Measurements from ENCODE around the gene GJB4. TPM values are rescaled to one million over a fixed set of nuclear protein-coding genes. Genes with fewer than 3 reads are reported as not detected.

The GJB4 gene
- total RNA-seq, 2 experiments from 2014 or later = not detected

- ATAC-seq (no peak), DNase-seq (no peak)
- no peak for TF ChIP-seq CTCF (IDR thresholded peaks at IDR 0.05)
- Mint-ChIP-seq H3K9me3 (no peaks in the 10 kb centered on the region), H3K4me3 (no peak overlapping the region), H3K4me1 (ENCODE audit: low read depth) (no peaks in the 10 kb centered on the region), H3K36me3 (ENCODE audit: low read depth) (no peaks in the 10 kb centered on the region), H3K27me3 (peaks cover 2% of the 10 kb centered on the region), H3K27ac (no peak overlapping the region)
- POLR2A ChIA-PET = no interaction called here
- intact Hi-C loops (cut with micrococcal nuclease) = no loop called here
- CTCF ChIA-PET = no interaction called here
Measured at GRCh38 chr1:34714386-34714785, 45.2 kb upstream of the GJB4 start.

DNA sequence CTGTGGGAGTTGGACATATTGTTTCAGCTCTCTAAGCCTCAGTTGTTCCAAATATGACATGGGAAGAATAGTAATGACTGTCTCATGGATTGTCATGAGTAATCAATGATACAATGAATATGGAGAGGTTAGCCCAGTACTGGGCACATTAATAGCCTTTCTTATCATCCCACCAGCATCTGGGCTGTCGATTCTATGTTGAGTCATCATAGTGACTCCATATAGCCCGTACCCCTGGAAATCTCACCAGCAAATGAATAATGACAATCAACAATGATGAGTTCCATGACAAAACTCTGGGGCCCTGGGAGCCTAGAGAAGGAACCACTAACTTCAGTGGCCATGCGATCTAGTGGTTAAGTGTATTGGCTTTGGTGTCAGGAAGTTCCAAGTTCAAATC lies 44.4 kb upstream of the GJB4 start:
- H3K27ac Mint-ChIP-seq = no peak overlapping the region
- H3K9me3 Mint-ChIP-seq = no peaks in the 10 kb centered on the region
- ChIA-PET CTCF (no interaction called here), POLR2A (interaction anchor here (0.7 to 0.8 kb wide), 2 partner anchors 9 to 1534 kb away, joined by 3 read pairs; no protein-coding TSS in a partner anchor)
- ATAC-seq = no peak
- H3K4me3 Mint-ChIP-seq = no peak overlapping the region
- DNase-seq = no peak
- TF ChIP-seq CTCF (IDR thresholded peaks at IDR 0.05) = no peak
- intact Hi-C loops (cut with micrococcal nuclease) = no loop called here
- H3K27me3 Mint-ChIP-seq = peaks cover 4% of the 10 kb centered on the region
- H3K36me3 Mint-ChIP-seq (ENCODE audit: low read depth) = no peaks in the 10 kb centered on the region
- H3K4me1 Mint-ChIP-seq (ENCODE audit: low read depth) = no peaks in the 10 kb centered on the region

GRCh38 chr1:34721241-34721640 lies 38.3 kb upstream of the GJB4 start:
- DNase-seq = no peak
- intact Hi-C loops (cut with micrococcal nuclease) = no loop called here
- no peak for TF ChIP-seq CTCF (IDR thresholded peaks at IDR 0.05)
- Mint-ChIP-seq H3K36me3 (ENCODE audit: low read depth) (no peaks in the 10 kb centered on the region), H3K9me3 (no peaks in the 10 kb centered on the region), H3K27me3 (peaks cover 24% of the 10 kb centered on the region), H3K4me3 (no peak overlapping the region), H3K4me1 (ENCODE audit: low read depth) (no peaks in the 10 kb centered on the region), H3K27ac (no peak overlapping the region)
- CTCF ChIA-PET = interaction anchor here (0.9 kb wide), 1 partner anchor 23 kb away, joined by 3 read pairs; no protein-coding TSS in a partner anchor
- ATAC-seq = no peak
- POLR2A ChIA-PET = interaction anchor here (1.0 to 1.2 kb wide), 2 partner anchors 20 to 22 kb away, joined by 3 read pairs; no protein-coding TSS in a partner anchor

- no peaks in the 10 kb centered on the region for H3K36me3 Mint-ChIP-seq (ENCODE audit: low read depth)
- ChIA-PET CTCF (interaction anchor here (0.9 kb wide), 1 partner anchor 22 kb away, joined by 3 read pairs; no protein-coding TSS in a partner anchor), POLR2A (interaction anchor here (1.2 kb wide), 1 partner anchor 21 kb away, joined by 3 read pairs; no protein-coding TSS in a partner anchor)
- intact Hi-C loops (cut with micrococcal nuclease) = no loop called here
- H3K4me3 Mint-ChIP-seq = no peak overlapping the region
- DNase-seq = no peak
- no peak overlapping the region for H3K27ac Mint-ChIP-seq
- H3K9me3 Mint-ChIP-seq = no peaks in the 10 kb centered on the region
- TF ChIP-seq CTCF (IDR thresholded peaks at IDR 0.05) = no peak
- no peaks in the 10 kb centered on the region for H3K4me1 Mint-ChIP-seq (ENCODE audit: low read depth)
- peaks cover 24% of the 10 kb centered on the region for H3K27me3 Mint-ChIP-seq
- ATAC-seq = no peak
Measured at GRCh38 chr1:34721646-34722355, 37.7 kb upstream of the GJB4 start.

- H3K4me1 Mint-ChIP-seq (ENCODE audit: low read depth) = no peaks in the 10 kb centered on the region
- no peaks in the 10 kb centered on the region for H3K9me3 Mint-ChIP-seq
- ChIA-PET CTCF (interaction anchor here (0.7 to 4.0 kb wide), 2 partner anchors 9 to 16 kb away, joined by 3 to 15 read pairs; no protein-coding TSS in a partner anchor), POLR2A (no interaction called here)
- DNase-seq = no peak
- H3K4me3 Mint-ChIP-seq = no peak overlapping the region
- no peaks in the 10 kb centered on the region for H3K36me3 Mint-ChIP-seq (ENCODE audit: low read depth)
- intact Hi-C loops (cut with micrococcal nuclease) = no loop called here
- TF ChIP-seq CTCF (IDR thresholded peaks at IDR 0.05) = no peak
- H3K27ac Mint-ChIP-seq = no peak overlapping the region
- H3K27me3 Mint-ChIP-seq = peaks cover 16% of the 10 kb centered on the region
- ATAC-seq = no peak
Measured at GRCh38 chr1:34726861-34727260, 32.7 kb upstream of the GJB4 start.
